HepG2 (cell line): ENCODE data around the gene RBM25. TPM values are rescaled to one million over a fixed set of nuclear protein-coding genes. Genes with fewer than 3 reads are reported as not detected.

Experiments used
- ATAC-seq: fragments of 200-7000 bp; cut with Tn5 transposase; 3 replicates; pipeline ENCODE4 v1.9.1; 2020; ENCODE audit warnings: mild to moderate bottlenecking, moderate library complexity
- BruUV-seq: library from RNA; stranded (reverse); fragments of 400-500 nt; replicated peaks from 2 replicates; lab custom pipeline; 2021; lab: Mats Ljungman, UMichigan
- CTCF ChIA-PET: fragments of 300-600 bp; formaldehyde crosslinking; extraction: SDS; loops from one replicate; lab custom pipeline; 2021; ENCODE audit warnings: low total read pairs, inconsistent platforms, low intra/inter-chr PET ratio; lab: Yijun Ruan, JAX
- POLR2A ChIA-PET: fragments of 350-600 bp; sonication (Branson Sonifier 250); formaldehyde crosslinking; loops from one replicate; lab custom pipeline; 2020; ENCODE audit warnings: antibody characterized with exemption, inconsistent platforms; lab: Yijun Ruan, JAX
- DNase-seq: peaks from one replicate; pipeline ENCODE4 v3.0.0-alpha.2; 2015; ENCODE audit warnings: low spot score
- FAIRE-seq: peaks from 3 replicates; lab custom pipeline; 2011; peaks lifted over from hg19 to GRCh38; lab: Jason Lieb, UNC
- H2AFZ ChIP-seq: one replicate; pipeline ENCODE4 v1.6.1; 2011; ENCODE audit warnings: low read length, inconsistent platforms
- H3K27ac ChIP-seq: fragments of 300-600 bp; 3 replicates; pipeline ENCODE4 v1.8.0; 2011; ENCODE audit warnings: mixed run types, mild to moderate bottlenecking, mixed read lengths, low read length, inconsistent platforms; ENCODE audit not compliant: insufficient read depth; ENCODE audit errors: extremely low read length
- H3K27me3 ChIP-seq, 2 experiments: fragments of 200-600 bp in 1 of 2; 2 replicates in 1 of 2; 3 replicates in 1 of 2; pipeline versions ENCODE4 v1.6.0 to v1.8.0; 2011; ENCODE audit warnings: low read length in 2 of 2, mild to moderate bottlenecking in 2 of 2, moderate library complexity in 2 of 2, inconsistent platforms in 1 of 2; ENCODE audit not compliant: insufficient read depth in 2 of 2, control insufficient read depth in 1 of 2
- H3K36me3 ChIP-seq, 2 experiments: fragments of 200-600 bp in 1 of 2; replicated peaks in 1 of 2; 2 replicates in 1 of 2; 3 replicates in 1 of 2; pipeline versions ENCODE4 v1.5.1 to v1.8.0; 2011; ENCODE audit warnings: low read length in 2 of 2, inconsistent platforms in 1 of 2; ENCODE audit not compliant: insufficient read depth in 2 of 2, control insufficient read depth in 1 of 2
- H3K4me1 ChIP-seq: 2 replicates; pipeline ENCODE4 v1.5.1; 2012; ENCODE audit warnings: low read length, inconsistent platforms; ENCODE audit not compliant: insufficient read depth
- H3K4me2 ChIP-seq: 2 replicates; pipeline ENCODE4 v1.6.0; 2011; ENCODE audit warnings: low read depth, low read length, inconsistent platforms
- H3K4me3 ChIP-seq, 3 experiments: fragments of 200-600 bp in 1 of 3; sonication (generic), shearing (Covaris generic) in 1 of 3; replicated peaks in 1 of 3; 2 replicates each; pipeline ENCODE4 v1.5.1; 2011 to 2016; ENCODE audit warnings: low read length in 3 of 3, inconsistent platforms in 2 of 3, low read depth in 2 of 3, mild to moderate bottlenecking in 2 of 3, control low read depth in 1 of 3, mixed read lengths in 1 of 3; ENCODE audit not compliant: insufficient read depth in 1 of 3
- H3K79me2 ChIP-seq: one replicate; pipeline ENCODE4 v1.6.1; 2011; ENCODE audit warnings: low read length, inconsistent platforms; ENCODE audit not compliant: insufficient read depth
- H3K9ac ChIP-seq: 2 replicates; pipeline ENCODE4 v1.6.0; 2011; ENCODE audit warnings: mild to moderate bottlenecking, low read depth, low read length, inconsistent platforms; ENCODE audit not compliant: insufficient read depth
- H3K9me3 ChIP-seq: 2 replicates; pipeline ENCODE4 v1.5.1; 2012; ENCODE audit warnings: mild to moderate bottlenecking, low read length
- H4K20me1 ChIP-seq: 2 replicates; pipeline ENCODE4 v1.6.0; 2011; ENCODE audit warnings: inconsistent platforms, mild to moderate bottlenecking, low read length, moderate library complexity; ENCODE audit not compliant: insufficient read depth
- MBD4 ChIP-seq: IDR thresholded peaks from 2 replicates; pipeline ENCODE4 v1.6.1; 2012; ENCODE audit warnings: low read length, inconsistent platforms, borderline replicate concordance
- SP4 ChIP-seq: sonication (generic); formaldehyde crosslinking; IDR thresholded peaks from 2 replicates; pipeline ENCODE4 v1.8.1; 2023; ENCODE audit warnings: mild to moderate bottlenecking, missing genetic modification reagents
- TBX2 ChIP-seq: sonication (generic); formaldehyde crosslinking; IDR thresholded peaks from 2 replicates; pipeline ENCODE4 v1.5.0; 2020; ENCODE audit warnings: missing genetic modification reagents, mild to moderate bottlenecking, borderline replicate concordance
- ZKSCAN5 ChIP-seq: sonication (generic); formaldehyde crosslinking; IDR thresholded peaks from 2 replicates; pipeline ENCODE4 v1.5.1; 2020; ENCODE audit warnings: mild to moderate bottlenecking, missing genetic modification reagents
- ZNF256 ChIP-seq: sonication (generic); formaldehyde crosslinking; conservative IDR thresholded peaks from 2 replicates; pipeline ENCODE4 v1.4.0; 2020; ENCODE audit warnings: missing genetic modification reagents
- ZNF709 ChIP-seq: sonication (generic); formaldehyde crosslinking; IDR thresholded peaks from 2 replicates; pipeline ENCODE4 v1.5.0; 2020; ENCODE audit warnings: mild to moderate bottlenecking, missing genetic modification reagents
- whole genome bisulfite sequencing: methylation state at CpG from one replicate; pipeline ENCODE4 v1.1.6; 2017; ENCODE audit warnings: low lambda C conversion rate; 5-methylcytosine and 5-hydroxymethylcytosine counted together
- in situ Hi-C: cut with HindIII; loops from 2 replicates; pipeline ENCODE4 v1.10.0; 2017; ENCODE audit warnings: low pct_unique_long_range_greater_than_20kb; ENCODE audit not compliant: extremely low pct_ligation_motif_present
- intact Hi-C: fragments of 100-400 bp; cut with micrococcal nuclease; formaldehyde crosslinking; loops from one replicate; pipeline ENCODE4 v1.10.0; 2022; ENCODE audit not compliant: unreplicated experiment
- polyA plus RNA-seq, 8 experiments: library from polyadenylated mRNA; depleted of rRNA in 3 of 8; stranded (reverse) in 7 of 8; unstranded in 1 of 8; fragments of >200 nt; fragmentation: Illumina TruSeq in 4 of 8; extraction: Trizol in 4 of 8; gene quantifications; 2 replicates each; pipeline versions ENCODE4 v1.2.1 to v1.2.3, GENCODE V29; 2011 to 2016; ENCODE audit warnings: low read depth in 4 of 8, missing spikeins in 1 of 8, mixed read lengths in 1 of 8; ENCODE audit not compliant: insufficient read depth in 1 of 8
- total RNA-seq, 5 experiments: library from RNA; depleted of rRNA; stranded (reverse); fragments of >200 nt; fragmentation: Illumina TruSeq; extraction: Trizol; gene quantifications; 2 replicates each; pipeline ENCODE4 v1.2.3, GENCODE V29; 2016; ENCODE audit warnings: low read depth in 1 of 5
- TF ChIP-seq, protein P1 (sequence below): sonication (generic); formaldehyde crosslinking; IDR thresholded peaks from 2 replicates; pipeline ENCODE4 v1.5.1; 2020; ENCODE audit warnings: missing genetic modification reagents, mild to moderate bottlenecking, borderline replicate concordance
- TF ChIP-seq, protein P2 (sequence below): sonication (generic); formaldehyde crosslinking; IDR thresholded peaks from 2 replicates; pipeline ENCODE4 v1.8.1; 2023; ENCODE audit warnings: mild to moderate bottlenecking, inconsistent platforms, moderate library complexity, missing genetic modification reagents, borderline replicate concordance
- TF ChIP-seq, protein P3 (sequence below): IDR thresholded peaks from 2 replicates; pipeline ENCODE4 v1.6.1; 2016; ENCODE audit warnings: low read depth
- TF ChIP-seq, protein P4 (sequence below): sonication (generic); formaldehyde crosslinking; IDR thresholded peaks from 2 replicates; pipeline ENCODE4 v1.5.1; 2020; ENCODE audit warnings: mild to moderate bottlenecking, missing genetic modification reagents, borderline replicate concordance
- TF ChIP-seq, protein P5 (sequence below): sonication (generic); formaldehyde crosslinking; IDR thresholded peaks from 2 replicates; pipeline ENCODE4 v1.5.1; 2020; ENCODE audit warnings: missing genetic modification reagents, mild to moderate bottlenecking, borderline replicate concordance
- TF ChIP-seq, protein P6 (sequence below): IDR thresholded peaks from 2 replicates; pipeline ENCODE4 v1.6.1; 2016; ENCODE audit warnings: missing compliant biosample characterization, missing genetic modification reagents, borderline replicate concordance

RBM25 gene
- total and polyA plus RNA-seq, 2 of the 13 experiments (the other 11 are each of a cell fraction or from before 2014, with no cell fraction given): 34.1 to 65.9 TPM

DNA sequence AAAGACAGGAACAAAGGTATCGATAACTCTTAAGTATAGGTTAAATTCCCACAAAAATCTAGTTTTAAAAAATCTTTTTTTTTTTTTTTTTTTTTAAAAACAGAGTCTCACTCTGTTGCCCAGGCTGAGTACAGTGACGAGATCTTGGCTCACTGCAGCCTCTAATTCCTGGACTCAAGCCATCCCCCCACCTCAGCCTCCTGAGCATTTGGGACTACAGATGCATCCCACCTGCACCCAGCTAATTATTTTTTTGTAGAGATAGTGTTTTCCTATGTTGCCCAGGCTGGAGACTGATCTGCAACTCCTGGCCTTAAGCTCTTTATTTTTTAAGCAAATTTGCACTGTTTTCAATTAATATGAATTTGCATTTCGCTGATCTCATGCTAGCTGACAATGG is 87.8 kb downstream of the RBM25 start:
- FAIRE-seq: no peak
- no peak for DNase-seq
- 91% methylated on average over 3 of the region's 3 CpGs for WGBS
- no peak for ATAC-seq
- Histone ChIP-seq H3K4me1 (peaks cover 69% of the 10 kb centered on the region), H2AFZ (no peak overlapping the region), H3K4me3 (no peak overlapping the region), H3K27me3 (no peaks in the 10 kb centered on the region), H3K9me3 (no peaks in the 10 kb centered on the region), H3K79me2 (peaks cover 38% of the 10 kb centered on the region), H3K4me2 (no peak overlapping the region; the same call in 1 of the 2 replicates), H3K36me3 (peaks cover 1 to 8% of the 10 kb centered on the region in 2 experiments; a peak in 3 of 5 replicates), H4K20me1 (peaks cover 8% of the 10 kb centered on the region; the same call in 1 of the 2 replicates), H3K27ac (no peak overlapping the region), H3K9ac (no peak overlapping the region)
- intact Hi-C loops (no loop called here), in situ Hi-C loops (no loop called here)
- ChIA-PET POLR2A (no interaction called here), CTCF (no interaction called here)
- no TSS peak for BruUV-seq
- TF ChIP-seq SP4: no peak
- no peak for TF ChIP-seq MBD4
- TF ChIP-seq, protein P1, sequence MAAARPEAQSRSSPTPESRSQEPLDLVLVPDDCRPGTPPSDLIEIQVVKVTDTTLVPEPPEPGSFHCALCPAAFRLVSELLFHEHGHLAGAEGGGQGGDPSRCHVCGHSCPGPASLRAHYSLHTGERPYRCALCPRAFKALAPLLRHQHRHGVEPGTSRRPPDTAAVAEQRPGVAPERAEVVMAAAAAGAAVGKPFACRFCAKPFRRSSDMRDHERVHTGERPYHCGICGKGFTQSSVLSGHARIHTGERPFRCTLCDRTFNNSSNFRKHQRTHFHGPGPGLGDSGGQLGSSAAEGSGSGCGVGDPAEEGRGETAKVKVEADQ (CRISPR knock-in tag): no peak
- TF ChIP-seq, protein P2, sequence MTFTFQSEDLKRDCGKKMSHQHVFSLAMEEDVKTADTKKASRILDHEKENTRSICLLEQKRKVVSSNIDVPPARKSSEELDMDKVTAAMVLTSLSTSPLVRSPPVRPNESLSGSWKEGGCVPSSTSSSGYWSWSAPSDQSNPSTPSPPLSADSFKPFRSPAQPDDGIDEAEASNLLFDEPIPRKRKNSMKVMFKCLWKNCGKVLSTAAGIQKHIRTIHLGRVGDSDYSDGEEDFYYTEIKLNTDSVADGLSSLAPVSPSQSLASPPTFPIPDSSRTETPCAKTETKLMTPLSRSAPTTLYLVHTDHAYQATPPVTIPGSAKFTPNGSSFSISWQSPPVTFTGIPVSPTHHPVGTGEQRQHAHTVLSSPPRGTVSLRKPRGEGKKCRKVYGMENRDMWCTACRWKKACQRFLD: no peak
- TF ChIP-seq TBX2 (CRISPR knock-in tag): no peak
- TF ChIP-seq, protein P3, sequence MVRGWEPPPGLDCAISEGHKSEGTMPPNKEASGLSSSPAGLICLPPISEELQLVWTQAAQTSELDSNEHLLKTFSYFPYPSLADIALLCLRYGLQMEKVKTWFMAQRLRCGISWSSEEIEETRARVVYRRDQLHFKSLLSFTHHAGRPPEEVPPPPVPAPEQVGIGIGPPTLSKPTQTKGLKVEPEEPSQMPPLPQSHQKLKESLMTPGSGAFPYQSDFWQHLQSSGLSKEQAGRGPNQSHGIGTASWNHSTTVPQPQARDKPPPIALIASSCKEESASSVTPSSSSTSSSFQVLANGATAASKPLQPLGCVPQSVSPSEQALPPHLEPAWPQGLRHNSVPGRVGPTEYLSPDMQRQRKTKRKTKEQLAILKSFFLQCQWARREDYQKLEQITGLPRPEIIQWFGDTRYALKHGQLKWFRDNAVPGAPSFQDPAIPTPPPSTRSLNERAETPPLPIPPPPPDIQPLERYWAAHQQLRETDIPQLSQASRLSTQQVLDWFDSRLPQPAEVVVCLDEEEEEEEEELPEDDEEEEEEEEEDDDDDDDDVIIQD (CRISPR knock-in tag): no peak
- TF ChIP-seq, protein P4, sequence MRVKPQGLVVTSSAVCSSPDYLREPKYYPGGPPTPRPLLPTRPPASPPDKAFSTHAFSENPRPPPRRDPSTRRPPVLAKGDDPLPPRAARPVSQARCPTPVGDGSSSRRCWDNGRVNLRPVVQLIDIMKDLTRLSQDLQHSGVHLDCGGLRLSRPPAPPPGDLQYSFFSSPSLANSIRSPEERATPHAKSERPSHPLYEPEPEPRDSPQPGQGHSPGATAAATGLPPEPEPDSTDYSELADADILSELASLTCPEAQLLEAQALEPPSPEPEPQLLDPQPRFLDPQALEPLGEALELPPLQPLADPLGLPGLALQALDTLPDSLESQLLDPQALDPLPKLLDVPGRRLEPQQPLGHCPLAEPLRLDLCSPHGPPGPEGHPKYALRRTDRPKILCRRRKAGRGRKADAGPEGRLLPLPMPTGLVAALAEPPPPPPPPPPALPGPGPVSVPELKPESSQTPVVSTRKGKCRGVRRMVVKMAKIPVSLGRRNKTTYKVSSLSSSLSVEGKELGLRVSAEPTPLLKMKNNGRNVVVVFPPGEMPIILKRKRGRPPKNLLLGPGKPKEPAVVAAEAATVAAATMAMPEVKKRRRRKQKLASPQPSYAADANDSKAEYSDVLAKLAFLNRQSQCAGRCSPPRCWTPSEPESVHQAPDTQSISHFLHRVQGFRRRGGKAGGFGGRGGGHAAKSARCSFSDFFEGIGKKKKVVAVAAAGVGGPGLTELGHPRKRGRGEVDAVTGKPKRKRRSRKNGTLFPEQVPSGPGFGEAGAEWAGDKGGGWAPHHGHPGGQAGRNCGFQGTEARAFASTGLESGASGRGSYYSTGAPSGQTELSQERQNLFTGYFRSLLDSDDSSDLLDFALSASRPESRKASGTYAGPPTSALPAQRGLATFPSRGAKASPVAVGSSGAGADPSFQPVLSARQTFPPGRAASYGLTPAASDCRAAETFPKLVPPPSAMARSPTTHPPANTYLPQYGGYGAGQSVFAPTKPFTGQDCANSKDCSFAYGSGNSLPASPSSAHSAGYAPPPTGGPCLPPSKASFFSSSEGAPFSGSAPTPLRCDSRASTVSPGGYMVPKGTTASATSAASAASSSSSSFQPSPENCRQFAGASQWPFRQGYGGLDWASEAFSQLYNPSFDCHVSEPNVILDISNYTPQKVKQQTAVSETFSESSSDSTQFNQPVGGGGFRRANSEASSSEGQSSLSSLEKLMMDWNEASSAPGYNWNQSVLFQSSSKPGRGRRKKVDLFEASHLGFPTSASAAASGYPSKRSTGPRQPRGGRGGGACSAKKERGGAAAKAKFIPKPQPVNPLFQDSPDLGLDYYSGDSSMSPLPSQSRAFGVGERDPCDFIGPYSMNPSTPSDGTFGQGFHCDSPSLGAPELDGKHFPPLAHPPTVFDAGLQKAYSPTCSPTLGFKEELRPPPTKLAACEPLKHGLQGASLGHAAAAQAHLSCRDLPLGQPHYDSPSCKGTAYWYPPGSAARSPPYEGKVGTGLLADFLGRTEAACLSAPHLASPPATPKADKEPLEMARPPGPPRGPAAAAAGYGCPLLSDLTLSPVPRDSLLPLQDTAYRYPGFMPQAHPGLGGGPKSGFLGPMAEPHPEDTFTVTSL (CRISPR knock-in tag): no peak
- TF ChIP-seq ZNF709 (CRISPR knock-in tag): no peak
- TF ChIP-seq, protein P5, sequence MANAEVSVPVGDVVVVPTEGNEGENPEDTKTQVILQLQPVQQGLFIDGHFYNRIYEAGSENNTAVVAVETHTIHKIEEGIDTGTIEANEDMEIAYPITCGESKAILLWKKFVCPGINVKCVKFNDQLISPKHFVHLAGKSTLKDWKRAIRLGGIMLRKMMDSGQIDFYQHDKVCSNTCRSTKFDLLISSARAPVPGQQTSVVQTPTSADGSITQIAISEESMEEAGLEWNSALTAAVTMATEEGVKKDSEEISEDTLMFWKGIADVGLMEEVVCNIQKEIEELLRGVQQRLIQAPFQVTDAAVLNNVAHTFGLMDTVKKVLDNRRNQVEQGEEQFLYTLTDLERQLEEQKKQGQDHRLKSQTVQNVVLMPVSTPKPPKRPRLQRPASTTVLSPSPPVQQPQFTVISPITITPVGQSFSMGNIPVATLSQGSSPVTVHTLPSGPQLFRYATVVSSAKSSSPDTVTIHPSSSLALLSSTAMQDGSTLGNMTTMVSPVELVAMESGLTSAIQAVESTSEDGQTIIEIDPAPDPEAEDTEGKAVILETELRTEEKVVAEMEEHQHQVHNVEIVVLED: no peak
- no peak for TF ChIP-seq ZNF256 (CRISPR knock-in tag)
- TF ChIP-seq, protein P6, sequence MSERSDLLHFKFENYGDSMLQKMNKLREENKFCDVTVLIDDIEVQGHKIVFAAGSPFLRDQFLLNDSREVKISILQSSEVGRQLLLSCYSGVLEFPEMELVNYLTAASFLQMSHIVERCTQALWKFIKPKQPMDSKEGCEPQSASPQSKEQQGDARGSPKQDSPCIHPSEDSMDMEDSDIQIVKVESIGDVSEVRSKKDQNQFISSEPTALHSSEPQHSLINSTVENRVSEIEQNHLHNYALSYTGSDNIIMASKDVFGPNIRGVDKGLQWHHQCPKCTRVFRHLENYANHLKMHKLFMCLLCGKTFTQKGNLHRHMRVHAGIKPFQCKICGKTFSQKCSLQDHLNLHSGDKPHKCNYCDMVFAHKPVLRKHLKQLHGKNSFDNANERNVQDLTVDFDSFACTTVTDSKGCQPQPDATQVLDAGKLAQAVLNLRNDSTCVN (CRISPR knock-in tag): no peak
- no peak for TF ChIP-seq ZKSCAN5 (CRISPR knock-in tag)
